PC-9 (cell line): Measurements from ENCODE around the gene C1D. TPM values are rescaled to one million over a fixed set of nuclear protein-coding genes. Genes with fewer than 3 reads are reported as not detected.

Experiments used
- BruUV-seq: library from RNA; stranded (reverse); fragments of 400-500 nt; replicated peaks from 2 replicates; lab custom pipeline; 2021; lab: Mats Ljungman, UMichigan
- CTCF ChIA-PET: fragments of 300-600 bp; sonication (Branson Sonifier 250); formaldehyde crosslinking; loops from one replicate; lab custom pipeline; 2022; ENCODE audit warnings: antibody characterized with exemption; lab: Charles Lee
- POLR2A ChIA-PET: fragments of 300-600 bp; sonication (Branson Sonifier 250); formaldehyde crosslinking; loops from one replicate; lab custom pipeline; 2022; ENCODE audit warnings: antibody characterized with exemption; ENCODE audit not compliant: unreplicated experiment; lab: Charles Lee
- DNase-seq, 2 experiments: peaks; one replicate each; pipeline versions ENCODE4 v3.0.0 to v3.0.0-alpha.2; 2015 to 2022; ENCODE audit warnings: mixed read lengths in 1 of 2
- H2AFZ ChIP-seq: fragments of 200-600 bp; sonication (generic); 2 replicates; pipeline ENCODE4 v1.8.1; 2017; ENCODE audit warnings: antibody characterized with exemption
- H3F3A ChIP-seq: fragments of 200-600 bp; sonication (generic); 2 replicates; pipeline ENCODE4 v1.8.1; 2017; ENCODE audit warnings: antibody characterized with exemption, mild to moderate bottlenecking, low read depth; ENCODE audit not compliant: insufficient read depth
- H3K27ac ChIP-seq: fragments of 200-600 bp; sonication (generic); 2 replicates; pipeline ENCODE4 v1.6.1; 2016; ENCODE audit warnings: mixed run types
- H3K27me3 ChIP-seq: fragments of 200-600 bp; sonication (generic); 2 replicates; pipeline ENCODE4 v1.6.1; 2016; ENCODE audit warnings: low read depth, mixed run types; ENCODE audit not compliant: insufficient read depth
- H3K36me3 ChIP-seq: fragments of 200-600 bp; sonication (generic); 2 replicates; pipeline ENCODE4 v1.6.1; 2016; ENCODE audit warnings: low read depth, mixed run types
- H3K4me1 ChIP-seq: fragments of 200-600 bp; sonication (generic); replicated peaks from 2 replicates; pipeline ENCODE4 v1.6.1; 2016; ENCODE audit warnings: mixed run types; ENCODE audit not compliant: insufficient read depth
- H3K4me2 ChIP-seq: fragments of 200-600 bp; sonication (generic); 2 replicates; pipeline ENCODE4 v1.6.1; 2017; ENCODE audit warnings: mixed run types
- H3K4me3 ChIP-seq: fragments of 200-600 bp; sonication (generic); 2 replicates; pipeline ENCODE4 v1.6.1; 2016; ENCODE audit warnings: mixed run types
- H3K79me2 ChIP-seq: fragments of 200-600 bp; sonication (generic); 2 replicates; pipeline ENCODE4 v1.6.1; 2017; ENCODE audit warnings: low read depth, mixed run types
- H3K9me2 ChIP-seq: fragments of 200-600 bp; sonication (generic); 2 replicates; pipeline ENCODE4 v1.8.1; 2017; ENCODE audit warnings: mild to moderate bottlenecking; ENCODE audit not compliant: insufficient read depth
- H3K9me3 ChIP-seq: fragments of 200-600 bp; sonication (generic); 2 replicates; pipeline ENCODE4 v1.8.1; 2016; ENCODE audit warnings: low read depth; ENCODE audit not compliant: insufficient read depth
- H4K20me1 ChIP-seq: fragments of 200-600 bp; sonication (generic); 2 replicates; pipeline ENCODE4 v1.8.1; 2017; ENCODE audit not compliant: insufficient read depth
- EZH2 ChIP-seq: fragments of 200-600 bp; sonication (generic); IDR thresholded peaks from 2 replicates; pipeline ENCODE4 v1.8.0; 2017; ENCODE audit warnings: antibody characterized with exemption, low read depth
- intact Hi-C: fragments of 100-400 bp; cut with micrococcal nuclease; formaldehyde crosslinking; loops from one replicate; pipeline ENCODE4 v1.10.0; 2022; ENCODE audit not compliant: unreplicated experiment
- total RNA-seq: library from RNA; stranded (reverse); gene quantifications from 2 replicates; pipeline ENCODE4 v1.2.3, GENCODE V29; 2021
- TF ChIP-seq, protein P1 (sequence below): fragments of 200-600 bp; sonication (generic); conservative IDR thresholded peaks from 2 replicates; pipeline ENCODE4 v1.6.1; 2017; ENCODE audit warnings: mixed run types, antibody characterized with exemption, mild to moderate bottlenecking, moderate library complexity

The C1D gene
- total RNA-seq, 1 experiment from 2014 or later = 24.8 TPM

DNA sequence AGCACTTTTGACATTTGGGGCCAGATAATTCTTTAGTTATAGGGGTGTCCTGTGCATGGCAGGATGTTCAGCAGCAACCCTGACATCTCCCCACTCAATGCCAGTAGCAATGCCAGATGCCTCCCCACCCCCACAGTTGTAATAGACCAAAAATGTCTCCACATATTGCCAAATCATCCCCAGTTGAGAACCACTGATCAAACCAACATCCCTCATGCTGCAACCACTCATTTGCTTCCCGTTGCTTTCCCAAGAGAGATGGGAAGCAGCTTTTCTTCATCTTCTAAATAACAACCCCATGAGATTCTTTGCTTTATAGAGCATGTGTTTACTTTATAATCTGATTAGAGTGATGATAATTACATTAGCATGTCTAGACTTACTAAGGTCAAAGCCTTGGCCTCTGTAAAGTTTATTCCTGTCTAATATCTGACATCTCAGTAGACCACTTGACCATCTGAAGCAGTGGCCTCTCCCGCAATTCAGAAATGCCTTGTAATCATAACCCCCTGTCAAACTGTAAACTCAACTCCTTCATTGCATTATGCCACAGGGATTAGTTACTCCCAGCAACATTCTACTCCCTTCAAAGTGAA, 28.7 kb upstream of the C1D start:
- no peaks in the 10 kb centered on the region for H3K79me2 ChIP-seq
- no peaks in the 10 kb centered on the region for H4K20me1 ChIP-seq
- BruUV-seq = no TSS peak
- intact Hi-C loops = no loop called here
- CTCF ChIA-PET = no interaction called here
- H3K36me3 ChIP-seq = no peaks in the 10 kb centered on the region
- H3F3A ChIP-seq = no peaks in the 10 kb centered on the region
- no peaks in the 10 kb centered on the region for H3K4me1 ChIP-seq
- no peak overlapping the region for H3K27ac ChIP-seq
- no peak overlapping the region for H2AFZ ChIP-seq
- no peak for TF ChIP-seq EZH2
- TF ChIP-seq, protein P1, sequence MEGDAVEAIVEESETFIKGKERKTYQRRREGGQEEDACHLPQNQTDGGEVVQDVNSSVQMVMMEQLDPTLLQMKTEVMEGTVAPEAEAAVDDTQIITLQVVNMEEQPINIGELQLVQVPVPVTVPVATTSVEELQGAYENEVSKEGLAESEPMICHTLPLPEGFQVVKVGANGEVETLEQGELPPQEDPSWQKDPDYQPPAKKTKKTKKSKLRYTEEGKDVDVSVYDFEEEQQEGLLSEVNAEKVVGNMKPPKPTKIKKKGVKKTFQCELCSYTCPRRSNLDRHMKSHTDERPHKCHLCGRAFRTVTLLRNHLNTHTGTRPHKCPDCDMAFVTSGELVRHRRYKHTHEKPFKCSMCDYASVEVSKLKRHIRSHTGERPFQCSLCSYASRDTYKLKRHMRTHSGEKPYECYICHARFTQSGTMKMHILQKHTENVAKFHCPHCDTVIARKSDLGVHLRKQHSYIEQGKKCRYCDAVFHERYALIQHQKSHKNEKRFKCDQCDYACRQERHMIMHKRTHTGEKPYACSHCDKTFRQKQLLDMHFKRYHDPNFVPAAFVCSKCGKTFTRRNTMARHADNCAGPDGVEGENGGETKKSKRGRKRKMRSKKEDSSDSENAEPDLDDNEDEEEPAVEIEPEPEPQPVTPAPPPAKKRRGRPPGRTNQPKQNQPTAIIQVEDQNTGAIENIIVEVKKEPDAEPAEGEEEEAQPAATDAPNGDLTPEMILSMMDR = no peak
- H3K9me3 ChIP-seq = no peaks in the 10 kb centered on the region
- no peak overlapping the region for H3K4me3 ChIP-seq
- 0 out of 2 replicates have a peak, but pooled peaks cover 5% of the 10 kb centered on the region for H3K27me3 ChIP-seq
- no peaks in the 10 kb centered on the region for H3K9me2 ChIP-seq
- POLR2A ChIA-PET = no interaction called here
- DNase-seq = no peak
- no peak overlapping the region for H3K4me2 ChIP-seq

DNA sequence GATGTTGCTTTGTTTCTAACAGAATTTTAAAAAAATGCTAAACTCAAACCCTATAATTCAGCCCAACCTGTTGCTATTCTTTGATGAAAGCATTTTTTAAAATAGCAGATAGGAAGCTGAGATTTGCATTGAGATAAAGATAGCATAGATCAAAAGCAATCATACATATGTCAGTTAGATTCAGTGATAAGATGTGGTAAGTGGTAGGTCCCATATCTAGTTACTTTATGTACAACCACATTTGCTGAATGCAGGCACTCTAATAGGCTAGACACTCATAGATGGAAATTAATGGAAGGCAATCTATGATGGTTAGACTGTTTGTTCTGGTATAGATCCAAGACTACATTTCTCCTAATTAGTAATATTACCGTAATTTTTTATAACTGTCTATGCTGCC, 27.2 kb upstream of the C1D start:
- Histone ChIP-seq H3F3A (no peaks in the 10 kb centered on the region), H3K27ac (no peak overlapping the region), H3K4me2 (no peak overlapping the region), H3K4me3 (no peak overlapping the region), H3K9me2 (no peaks in the 10 kb centered on the region), H3K27me3 (0 out of 2 replicates have a peak, but pooled peaks cover 5% of the 10 kb centered on the region), H3K36me3 (no peaks in the 10 kb centered on the region), H3K9me3 (no peaks in the 10 kb centered on the region), H2AFZ (no peak overlapping the region), H4K20me1 (no peaks in the 10 kb centered on the region), H3K79me2 (no peaks in the 10 kb centered on the region), H3K4me1 (no peaks in the 10 kb centered on the region)
- no TSS peak for BruUV-seq
- CTCF ChIA-PET = no interaction called here
- DNase-seq = no peak
- no peak for TF ChIP-seq EZH2
- TF ChIP-seq, protein P1 = no peak
- intact Hi-C loops = no loop called here
- POLR2A ChIA-PET = no interaction called here

DNA sequence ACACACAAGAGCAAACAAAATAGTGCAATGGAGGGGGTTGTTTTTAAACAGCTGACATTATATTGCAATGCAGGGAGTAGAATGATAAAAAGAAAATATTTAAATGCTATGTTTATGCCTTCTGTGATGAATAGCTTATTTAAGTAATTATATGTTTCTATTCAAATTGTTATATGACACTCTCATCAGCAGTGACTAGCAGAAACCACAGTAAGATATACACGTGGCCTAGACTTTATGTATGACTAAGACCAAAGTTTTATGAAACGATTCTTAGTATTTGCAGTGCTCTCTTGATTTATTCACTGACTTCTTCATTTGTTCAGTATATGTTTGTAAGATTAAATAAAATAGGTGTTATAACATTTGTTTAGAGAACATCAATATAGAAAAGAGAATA, 26.1 kb upstream of the C1D start:
- H3K9me3 ChIP-seq = no peaks in the 10 kb centered on the region
- no peaks in the 10 kb centered on the region for H3K79me2 ChIP-seq
- CTCF ChIA-PET = no interaction called here
- BruUV-seq = no TSS peak
- no peak overlapping the region for H3K4me3 ChIP-seq
- no peaks in the 10 kb centered on the region for H3K9me2 ChIP-seq
- DNase-seq = no peak
- POLR2A ChIA-PET = no interaction called here
- intact Hi-C loops = no loop called here
- H4K20me1 ChIP-seq = no peaks in the 10 kb centered on the region
- H3K27ac ChIP-seq = no peak overlapping the region
- 0 out of 2 replicates have a peak, but pooled peaks cover 5% of the 10 kb centered on the region for H3K27me3 ChIP-seq
- H3K36me3 ChIP-seq = no peaks in the 10 kb centered on the region
- no peaks in the 10 kb centered on the region for H3K4me1 ChIP-seq
- no peak overlapping the region for H2AFZ ChIP-seq
- no peak overlapping the region for H3K4me2 ChIP-seq
- TF ChIP-seq EZH2 = no peak
- TF ChIP-seq, protein P1 = no peak
- no peaks in the 10 kb centered on the region for H3F3A ChIP-seq
